ENCODE measurements around the gene LILRB3.

GRCh38 chr19:54211235-54211634 is 11.6 kb downstream of the LILRB3 start:
- TF ChIP-seq CTCF (IDR thresholded peaks at IDR 0.05) (no peak), POLR2A (IDR thresholded peaks at IDR 0.05) (no peak), EP300 (IDR thresholded peaks at IDR 0.05) (no peak)

All from sigmoid colon (tissue), 4 donors.